GM18511 (cell line): Measurements from ENCODE around the gene C10orf67.
A peak's percentile ranks its signal among the peaks of the same experiment; 100 is the strongest.
"Not testable (repeated sequence)": the region's sequence is repeated elsewhere in the genome, so short reads cannot be mapped to it uniquely, and the experiment has no call there.

Source experiments
- ATAC-seq: cut with Tn5 transposase; IDR thresholded peaks from one replicate; pipeline ENCODE4 v1.9.1; 2021; ENCODE audit warnings: mild to moderate bottlenecking, moderate library complexity; ENCODE audit not compliant: unreplicated experiment

The C10orf67 gene

DNA sequence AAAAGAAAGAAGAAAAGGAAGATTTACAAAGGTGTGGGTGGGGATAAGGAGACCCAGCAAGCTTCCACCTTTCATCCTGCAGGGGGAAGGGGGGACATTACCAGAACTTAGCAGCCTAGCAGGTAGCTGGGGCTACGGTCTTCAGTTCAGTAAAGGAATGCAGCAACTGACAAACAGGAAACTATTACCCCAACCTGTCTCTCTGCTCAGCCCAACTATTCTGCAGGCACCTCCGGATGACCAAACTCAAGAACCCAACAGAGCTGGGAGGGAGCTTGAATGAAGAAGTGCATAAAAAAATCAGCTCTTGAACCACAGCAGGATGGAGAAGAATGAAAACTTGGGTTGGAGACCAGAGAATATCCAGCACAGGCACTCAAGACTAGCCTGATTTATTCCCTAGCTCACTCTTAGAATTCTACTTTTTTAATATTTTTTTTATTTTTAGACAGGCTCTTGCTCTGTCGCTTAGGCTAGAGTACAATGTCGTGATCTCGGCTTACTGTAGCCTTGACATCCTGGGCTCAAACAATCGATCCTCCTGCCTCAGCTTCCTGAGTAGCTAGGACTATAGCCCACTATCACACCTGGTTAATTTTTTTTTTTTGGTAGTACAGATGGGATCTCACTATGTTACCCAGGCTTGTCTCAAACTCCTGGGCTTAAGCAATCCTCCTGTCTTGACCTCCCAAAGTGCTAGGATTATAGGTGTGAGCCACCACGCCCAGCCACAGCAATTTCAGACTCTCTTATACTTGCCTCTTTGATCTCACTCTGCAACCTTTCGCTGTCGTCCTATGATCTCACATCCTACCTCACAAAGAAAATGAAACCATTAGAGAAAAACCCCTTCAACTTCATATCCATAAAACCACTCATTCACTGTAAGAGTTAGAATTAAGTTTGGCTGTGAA, 18.5 kb upstream of the C10orf67 start:
- peak; percentile 35 for ATAC-seq

DNA sequence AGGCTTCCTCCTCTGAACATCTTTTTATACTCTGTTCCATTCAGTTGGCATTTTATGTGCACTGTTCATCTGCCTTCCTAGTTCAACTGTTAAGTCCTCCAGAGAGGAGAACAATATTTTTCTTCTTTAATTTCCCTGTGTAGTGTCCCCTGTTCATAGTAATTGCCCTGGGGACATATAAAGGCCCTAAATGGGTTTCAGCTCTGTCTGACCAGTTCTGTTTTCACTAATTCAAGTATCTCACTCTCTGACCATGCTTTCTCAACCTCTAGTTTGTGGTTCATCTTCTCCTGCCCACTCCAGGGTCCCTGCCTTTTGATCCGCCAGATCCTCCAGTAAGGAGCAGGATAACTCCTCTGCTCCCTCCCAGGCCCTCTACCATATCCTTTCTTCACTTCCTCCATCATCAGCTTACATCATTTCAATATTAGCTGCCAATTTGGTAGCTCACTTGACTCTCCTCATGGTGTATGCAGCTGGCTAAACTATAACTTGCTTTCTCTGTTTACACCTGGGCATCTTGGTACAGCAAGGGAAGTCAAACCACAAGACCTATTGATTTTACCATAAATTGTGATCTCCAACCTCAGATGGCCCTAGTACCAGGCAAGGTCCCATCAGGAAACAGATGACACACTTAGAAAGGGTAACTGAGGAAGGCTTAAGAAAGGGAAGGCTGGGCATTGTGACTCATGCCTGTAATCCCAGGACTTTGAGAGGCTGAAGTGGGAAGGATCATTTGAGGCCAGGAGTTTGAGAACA, 17.7 kb upstream of the C10orf67 start:
- peak; percentile 62 for ATAC-seq

DNA sequence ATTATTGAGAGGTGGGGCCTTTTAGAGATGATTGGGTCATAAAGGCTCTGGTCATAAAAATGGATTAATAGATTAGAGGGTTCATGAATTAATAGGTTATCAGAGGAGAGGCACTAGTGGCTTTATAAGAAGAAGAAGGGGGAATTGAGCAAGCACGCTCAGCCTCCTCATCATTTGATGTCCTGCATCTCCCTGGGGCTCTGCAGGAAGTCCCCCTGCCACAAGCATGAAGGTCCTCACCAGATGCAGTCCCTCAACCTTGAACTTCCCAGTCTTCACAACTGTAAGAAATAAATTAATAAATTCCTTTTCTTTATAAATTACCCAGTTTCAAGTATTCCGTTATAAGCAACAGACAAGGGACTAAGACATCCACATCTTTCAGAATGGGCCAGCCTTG, 17.1 kb upstream of the C10orf67 start:
- ATAC-seq: no peak

DNA sequence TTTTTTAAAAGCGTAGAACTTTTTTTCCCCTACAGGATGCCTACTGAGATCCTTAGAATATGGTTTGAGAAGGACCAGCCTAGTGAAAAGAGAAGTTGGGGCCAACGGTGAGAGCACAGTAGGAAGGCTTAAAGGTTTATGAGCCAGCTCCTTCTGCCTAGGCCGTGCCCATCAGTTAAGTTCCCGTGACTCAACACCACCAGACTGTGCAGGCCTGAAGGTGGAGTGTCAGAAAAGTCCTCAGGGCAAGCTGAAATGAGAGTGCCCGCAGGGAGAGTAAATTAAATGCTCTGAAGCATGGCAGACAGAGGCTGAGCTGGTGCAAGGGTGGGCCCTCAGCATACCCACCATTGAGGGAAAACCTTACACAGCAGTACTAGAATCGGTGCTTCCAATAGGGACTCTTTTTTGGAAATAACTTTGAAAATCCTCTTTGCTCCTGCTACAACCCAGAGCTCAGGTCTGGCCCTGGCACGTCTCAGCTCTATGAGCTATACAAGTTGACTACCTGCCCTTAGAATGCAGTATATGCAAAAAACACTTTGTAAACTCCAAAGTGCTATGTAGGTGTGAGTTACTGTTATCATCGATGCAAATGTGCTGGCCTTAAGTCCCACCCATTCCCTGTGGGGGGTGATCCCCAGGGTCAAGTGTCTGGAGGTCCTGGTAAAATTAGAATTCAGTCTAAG, 15.2 kb upstream of the C10orf67 start:
- ATAC-seq: no peak

DNA sequence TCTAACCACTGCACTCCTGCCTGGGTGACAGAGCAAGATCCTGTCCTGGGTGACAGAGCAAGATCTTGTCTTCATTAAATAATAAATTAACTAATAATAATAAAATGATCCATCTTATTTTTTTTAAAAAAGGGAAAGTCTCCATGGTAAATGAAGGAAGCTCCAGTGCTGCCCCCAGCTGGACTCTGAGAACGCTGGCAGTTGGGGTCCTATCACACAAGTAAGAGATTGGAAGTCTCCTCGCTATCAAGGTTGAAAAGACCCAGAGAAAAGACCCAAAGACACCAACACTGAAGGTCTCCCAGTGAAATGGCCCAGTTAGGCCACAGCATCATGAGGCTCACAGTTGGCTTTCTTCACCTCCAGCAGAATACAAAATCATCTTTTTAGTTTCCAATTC, 13.8 kb upstream of the C10orf67 start:
- ATAC-seq: no peak

DNA sequence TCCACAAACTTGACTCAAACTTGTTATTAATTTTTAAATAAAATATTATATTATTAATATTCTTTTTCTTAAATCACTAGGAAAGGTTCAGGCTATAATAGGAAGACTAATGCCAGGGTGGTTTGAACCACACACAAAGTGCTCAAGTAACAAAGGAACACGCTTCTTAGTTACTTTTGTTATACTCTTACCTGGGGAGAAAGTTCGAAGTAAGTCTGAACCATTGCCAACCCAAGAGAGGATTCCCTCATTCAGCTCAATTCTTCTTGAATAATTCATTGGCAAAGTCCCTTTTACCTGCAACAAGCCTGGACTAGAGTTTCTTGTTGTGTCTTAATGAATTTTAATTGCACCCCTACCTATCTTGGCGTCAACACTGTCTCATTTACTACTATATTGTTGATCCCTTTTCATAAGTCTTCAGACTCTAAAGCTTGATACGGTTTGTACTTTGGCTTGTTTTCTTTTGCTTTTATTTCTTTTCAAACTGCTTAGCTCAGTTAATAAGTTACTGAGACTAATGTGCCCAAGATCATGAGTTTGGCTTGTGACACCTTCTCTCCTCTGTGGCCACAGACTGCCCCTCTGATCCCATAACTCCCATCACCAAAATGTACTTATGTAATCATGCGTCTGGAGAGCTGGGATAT, 10.2 kb upstream of the C10orf67 start:
- ATAC-seq: no peak

DNA sequence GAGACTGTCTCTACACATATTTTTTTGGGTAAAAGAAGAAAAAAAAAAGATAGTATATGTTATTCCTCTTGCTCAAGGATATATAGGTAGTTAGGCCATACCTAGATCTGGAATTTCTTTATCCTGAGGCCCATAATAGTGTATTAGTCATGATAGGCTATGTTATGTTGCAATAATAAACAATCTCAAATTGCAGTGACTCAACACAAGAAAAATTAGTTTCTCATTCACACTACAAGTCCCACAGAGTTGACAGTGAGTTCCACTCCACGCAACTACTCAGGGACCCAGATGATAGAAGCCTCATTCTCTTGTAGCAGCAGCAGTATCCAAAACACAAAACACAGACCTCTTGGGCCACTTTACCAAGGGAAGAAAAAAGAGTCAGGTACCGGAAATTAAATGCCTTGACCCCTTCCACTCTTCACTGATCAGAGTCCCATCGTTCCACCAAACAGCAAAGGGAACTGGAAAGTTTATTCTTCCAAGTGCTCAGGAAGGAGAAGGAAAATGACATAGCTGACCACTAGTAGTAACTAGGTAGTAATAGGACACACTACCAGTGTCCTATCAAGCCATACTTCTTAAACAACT, 7.4 kb upstream of the C10orf67 start:
- no peak for ATAC-seq

DNA sequence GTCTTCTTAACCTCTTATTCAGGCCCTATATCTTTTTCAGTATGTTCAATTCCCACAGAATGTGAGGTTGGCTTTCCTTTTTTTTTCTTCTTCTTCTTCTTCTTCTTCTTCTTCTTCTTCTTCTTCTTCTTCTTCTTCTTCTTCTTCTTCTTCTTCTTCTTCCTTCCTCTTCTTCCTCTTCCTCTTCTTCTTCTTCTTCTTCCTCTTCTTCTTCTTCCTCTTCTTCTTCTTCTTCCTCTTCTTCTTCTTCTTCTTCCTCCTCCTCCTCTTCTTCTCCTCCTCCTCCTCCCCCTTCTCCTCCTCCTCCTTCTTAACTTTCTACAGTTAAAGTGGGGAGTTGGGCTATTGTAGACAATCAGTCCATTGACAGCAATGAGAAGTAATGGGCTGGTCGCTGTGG, 6.1 kb upstream of the C10orf67 start:
- ATAC-seq: not testable (repeated sequence)

DNA sequence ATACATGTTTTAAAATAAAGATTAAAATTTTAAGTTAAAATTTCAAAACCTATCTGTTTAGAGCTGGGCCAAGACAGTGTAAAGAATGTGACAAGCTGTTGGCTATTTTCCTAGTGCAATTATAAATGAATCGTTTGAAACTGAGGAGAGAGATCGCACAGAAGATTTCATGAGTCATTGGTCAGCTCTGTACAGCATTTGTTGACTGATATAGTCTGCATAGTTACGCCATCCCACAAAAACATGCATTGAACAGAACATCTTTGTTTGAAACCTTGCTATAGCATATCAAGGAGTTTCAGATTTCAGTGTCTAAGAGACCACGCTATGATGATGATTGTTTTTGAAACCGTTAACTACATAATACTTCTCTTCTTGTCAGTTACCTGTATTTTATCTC, 1.3 kb upstream of the C10orf67 start:
- ATAC-seq: no peak

DNA sequence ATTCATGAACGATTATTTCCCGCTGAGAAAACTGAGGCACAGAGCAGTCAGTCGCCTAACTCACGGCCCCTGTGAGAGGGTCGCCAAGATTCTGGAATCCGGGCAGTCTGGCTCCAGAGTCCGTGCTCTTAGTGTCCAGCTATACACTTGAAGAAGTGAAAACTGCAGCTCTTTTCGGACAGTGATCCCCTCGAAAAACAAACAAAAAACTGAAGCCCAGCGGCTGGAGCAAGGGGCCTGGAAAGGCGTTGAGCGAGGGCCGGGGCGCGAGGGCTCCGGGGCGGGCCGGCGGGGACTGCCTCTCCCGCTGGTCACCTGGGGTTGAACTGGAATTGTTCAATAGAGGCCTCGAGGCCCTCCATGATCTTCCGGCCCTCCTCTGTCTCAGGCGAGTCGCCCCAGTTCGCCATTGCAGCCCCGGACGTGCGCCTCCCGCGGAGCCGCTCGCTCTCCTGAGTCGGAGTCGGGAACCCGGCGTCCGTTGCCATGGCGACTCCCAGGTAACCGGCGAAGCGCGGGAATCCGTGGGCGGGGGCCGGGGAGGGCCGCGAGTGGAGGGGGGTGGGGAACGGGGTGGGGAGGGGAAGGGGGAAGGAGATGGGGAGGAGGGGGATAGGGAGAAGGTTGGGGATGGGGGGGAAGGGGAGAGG, 881 bp downstream of the C10orf67 start:
- ATAC-seq: no peak

DNA sequence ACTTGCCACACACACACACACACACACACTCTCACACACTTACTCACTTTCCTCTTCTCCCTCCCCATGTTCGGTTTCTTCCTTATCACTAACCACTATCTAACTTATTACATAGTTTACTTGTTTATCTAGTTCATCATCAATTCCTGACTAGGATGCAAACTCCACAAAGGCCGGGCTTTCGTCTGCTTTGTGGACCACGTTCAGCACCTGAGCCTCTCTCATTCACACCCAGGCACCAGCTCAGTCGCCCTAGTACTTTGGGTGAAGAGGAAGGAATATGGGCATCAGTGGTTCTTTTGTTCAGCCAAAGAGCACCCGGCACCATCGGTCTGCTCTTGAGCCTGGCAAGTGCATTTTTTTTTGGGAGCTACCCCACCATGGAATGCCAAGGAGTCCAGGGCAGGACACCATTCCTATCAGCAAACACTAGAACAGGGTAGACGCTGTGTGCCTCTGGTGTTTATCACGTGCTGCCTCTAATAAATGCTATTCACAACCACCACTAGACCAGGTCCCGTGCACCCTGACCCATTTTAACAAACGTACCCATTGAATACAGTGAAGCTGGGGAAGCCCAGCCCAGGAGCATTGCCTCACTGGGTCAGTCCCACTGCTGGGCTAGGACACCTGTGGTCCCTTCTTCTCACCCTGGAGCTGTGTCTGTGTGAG, 2.2 kb downstream of the C10orf67 start:
- ATAC-seq: no peak

DNA sequence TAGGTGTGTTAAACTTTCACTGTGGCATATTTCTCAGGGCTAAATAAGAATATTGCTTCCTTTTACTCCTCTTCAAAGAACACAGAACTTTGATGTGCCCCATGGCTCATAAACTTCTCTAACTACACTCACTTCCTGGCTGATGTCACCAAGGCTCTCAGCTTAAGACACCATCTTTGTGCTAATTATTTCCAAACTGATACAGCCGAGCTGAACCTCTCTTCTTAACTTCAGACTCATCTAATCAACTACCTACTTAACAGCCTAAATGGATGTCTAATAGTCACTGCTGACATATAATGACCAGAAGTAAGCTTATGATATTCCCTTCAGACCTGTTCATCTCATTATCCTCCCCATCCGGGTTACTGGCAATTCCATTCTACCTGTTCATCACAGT, 3.6 kb downstream of the C10orf67 start:
- no peak for ATAC-seq

DNA sequence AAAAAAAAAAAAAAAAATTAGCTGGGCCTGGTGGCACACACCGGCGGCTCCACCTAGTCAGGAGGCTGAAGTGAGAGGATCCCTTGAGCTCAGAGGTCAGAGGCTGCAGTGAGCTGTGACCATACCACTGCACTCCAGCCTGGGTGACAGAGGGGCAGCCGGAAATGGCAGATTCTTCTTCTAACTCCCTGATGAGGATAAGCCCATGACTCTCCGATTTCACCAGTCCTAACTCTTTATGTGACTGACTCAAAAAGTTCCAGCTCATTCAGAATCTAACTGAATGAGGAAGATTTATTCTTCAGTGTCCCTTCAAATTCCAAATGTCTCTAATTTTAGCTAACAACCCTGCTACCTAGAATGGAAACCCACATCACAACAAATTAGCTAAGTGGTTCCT, 4.2 kb downstream of the C10orf67 start:
- ATAC-seq: no peak

DNA sequence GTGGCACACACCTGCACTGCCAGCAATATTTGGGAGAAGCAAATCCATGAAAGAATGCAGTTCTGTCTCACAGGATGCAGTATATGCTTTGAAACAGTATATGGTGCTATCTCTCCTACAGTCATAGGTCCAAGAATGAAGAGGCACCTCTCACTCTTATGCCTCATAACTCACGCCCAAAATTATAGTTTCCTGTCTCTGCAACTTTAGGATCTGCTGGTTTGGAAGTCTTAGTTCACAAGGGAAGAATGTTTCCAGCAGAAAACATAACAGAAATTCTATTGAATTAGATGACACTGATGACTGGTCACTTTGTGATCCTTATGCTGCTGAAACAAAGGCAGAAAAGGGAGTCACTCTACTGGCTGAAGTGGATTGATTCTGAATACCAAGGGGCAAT, 5.7 kb downstream of the C10orf67 start:
- no peak for ATAC-seq

DNA sequence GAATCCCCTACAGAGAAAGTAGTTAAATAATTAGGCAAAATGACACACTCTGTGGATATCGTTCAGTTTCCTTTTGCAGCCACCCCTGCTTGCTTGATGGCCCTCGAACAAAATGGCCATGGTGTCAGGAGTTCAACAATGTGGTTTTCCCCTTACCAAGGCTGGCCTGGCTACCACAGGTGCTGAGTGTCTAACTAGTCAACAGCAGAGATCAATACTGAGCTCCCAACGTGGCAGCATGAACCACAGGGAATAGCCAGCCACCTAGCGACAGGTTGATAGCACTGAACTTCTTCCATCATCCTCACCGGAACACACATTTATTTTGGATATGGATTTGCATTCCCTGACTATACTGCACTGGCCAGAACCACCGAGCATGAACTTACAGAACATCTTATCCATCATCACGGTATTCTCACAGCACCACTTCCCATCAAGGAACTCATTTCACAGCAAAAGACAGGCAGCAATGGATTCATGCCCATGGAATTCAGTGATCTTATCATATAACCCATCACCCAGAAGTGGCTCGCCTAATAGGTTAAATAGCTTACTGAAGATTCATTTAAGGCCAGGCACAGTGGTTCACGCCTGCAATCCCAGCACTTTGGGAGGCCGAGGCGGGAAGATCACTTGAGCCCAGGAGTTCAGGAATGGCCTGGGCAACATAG, 6.3 kb downstream of the C10orf67 start:
- peak; percentile 45 for ATAC-seq

DNA sequence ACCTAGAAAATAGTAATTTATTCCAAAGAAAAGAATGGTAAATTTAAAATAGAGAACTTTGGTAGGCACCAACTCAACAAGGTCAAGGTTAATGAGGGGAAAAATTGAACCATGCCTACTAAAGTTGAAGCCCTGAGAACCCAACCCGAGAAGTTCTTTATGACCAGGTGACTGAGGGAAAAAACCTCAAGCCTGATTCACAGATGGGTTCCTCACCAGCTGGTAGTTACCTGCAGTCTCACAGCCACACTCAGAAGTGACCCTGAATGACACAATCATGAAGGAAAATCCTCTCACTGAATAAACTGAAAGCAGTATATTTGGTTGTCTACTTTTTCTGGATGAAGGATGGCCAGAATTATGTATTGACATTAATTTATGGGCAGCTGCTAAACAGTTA, 7.0 kb downstream of the C10orf67 start:
- ATAC-seq: peak; percentile 34

DNA sequence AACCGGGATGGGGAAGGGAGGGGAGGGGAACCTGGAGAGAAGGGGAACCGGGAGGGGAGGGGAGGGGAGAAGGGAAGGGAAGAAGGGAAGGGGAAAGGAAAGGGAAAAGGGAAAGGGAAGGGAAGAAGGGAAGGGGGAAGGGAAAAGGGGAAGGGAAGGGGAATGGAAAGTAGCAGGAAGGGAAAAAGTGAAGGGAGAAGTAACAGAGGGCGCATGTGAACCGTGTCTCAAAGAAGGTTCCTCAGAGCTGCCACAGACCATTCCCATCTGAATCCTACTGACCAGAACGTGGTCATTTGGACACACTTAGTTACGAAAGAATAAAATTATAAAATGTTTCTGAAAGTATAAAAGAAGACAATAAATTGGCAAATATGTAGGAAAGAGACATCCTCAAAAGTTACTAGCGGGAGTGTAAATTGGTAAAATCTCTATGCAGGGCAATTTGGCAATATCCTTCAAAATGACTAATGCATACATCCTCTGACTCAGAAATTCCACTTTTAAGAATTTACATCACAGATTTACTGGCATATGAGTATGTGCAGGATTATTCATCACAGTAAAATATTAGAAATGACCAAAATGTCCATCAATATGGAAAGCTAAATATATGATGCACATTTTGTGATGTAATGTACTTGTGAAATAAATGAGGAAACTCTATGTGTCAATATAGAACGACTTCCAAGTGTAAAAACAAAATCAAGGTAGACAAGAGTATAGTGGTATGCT, 12.9 kb downstream of the C10orf67 start:
- ATAC-seq: no peak

DNA sequence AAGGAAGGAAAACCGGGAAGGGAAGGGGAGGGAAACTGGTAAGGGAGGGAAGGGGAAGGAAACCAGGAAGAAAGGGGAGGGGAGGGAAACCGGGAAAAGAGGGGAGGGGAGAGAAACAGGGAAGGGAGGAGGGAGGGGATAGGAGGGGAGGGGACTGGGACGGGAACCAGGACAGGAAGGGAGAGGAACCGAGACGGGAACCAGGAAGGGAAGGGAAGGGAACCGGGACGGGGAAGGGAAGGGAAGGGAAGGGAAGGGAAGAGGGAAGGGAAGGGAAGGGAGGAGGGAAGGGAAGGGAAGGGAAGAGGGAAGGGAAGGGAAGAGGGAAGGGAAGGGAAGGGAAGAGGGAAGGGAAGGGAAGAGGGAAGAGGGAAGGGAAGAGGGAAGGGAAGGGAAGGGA, 13.6 kb downstream of the C10orf67 start:
- no peak for ATAC-seq
